HFFc6 (cell line): ENCODE data around the gene PARD3B. TPM values are rescaled to one million over a fixed set of nuclear protein-coding genes. Genes with fewer than 3 reads are reported as not detected.
A peak's percentile ranks its signal among the peaks of the same experiment; 100 is the strongest.

Experiments used
- DNase-seq: peaks from one replicate; pipeline ENCODE4 v3.0.0-alpha.2; 2018
- H3K27ac Mint-ChIP-seq: 2 replicates; pipeline ENCODE4 v1.8.0; 2020; ENCODE audit warnings: mild to moderate bottlenecking, mixed read lengths
- H3K27me3 Mint-ChIP-seq: 2 replicates; pipeline ENCODE4 v1.8.0; 2021; ENCODE audit warnings: mild to moderate bottlenecking, moderate library complexity, mixed read lengths; ENCODE audit not compliant: insufficient read depth
- H3K36me3 Mint-ChIP-seq: 2 replicates; pipeline ENCODE4 v1.8.0; 2021; ENCODE audit warnings: low read depth, mixed read lengths
- H3K4me1 Mint-ChIP-seq: 2 replicates; pipeline ENCODE4 v1.8.0; 2020; ENCODE audit warnings: low read depth, mixed read lengths
- H3K4me3 Mint-ChIP-seq: 2 replicates; pipeline ENCODE4 v1.8.0; 2020; ENCODE audit warnings: mild to moderate bottlenecking, moderate library complexity, mixed read lengths
- H3K9me3 Mint-ChIP-seq: 2 replicates; pipeline ENCODE4 v1.8.0; 2020; ENCODE audit warnings: mild to moderate bottlenecking, mixed read lengths
- CTCF ChIP-seq: fragments of 200-600 bp; sonication (generic); IDR thresholded peaks from 2 replicates; pipeline ENCODE4 v1.5.0; 2021; ENCODE audit warnings: antibody characterized with exemption, mild to moderate bottlenecking
- total RNA-seq, 6 experiments: library from RNA; stranded (reverse); fragmentation: NEBNext Ultra II Directional; extraction: Animal tissue kit (Norgen Biotek cat#: 25700); gene quantifications; 2 replicates in 1 of 6; 3 replicates in 5 of 6; pipeline ENCODE4 v1.2.3, GENCODE V29; 2021

The PARD3B gene
- total RNA-seq, 6 experiments from 2014 or later, result 14.0 to 22.4 (median 15.3) TPM

GRCh38 chr2:205646680-205647079 is 1101.4 kb downstream of the PARD3B start:
- DNase-seq, result no peak
- H3K27ac Mint-ChIP-seq, result no peak overlapping the region
- no peak for TF ChIP-seq CTCF
- H3K36me3 Mint-ChIP-seq, result no peaks in the 10 kb centered on the region
- H3K27me3 Mint-ChIP-seq, result peaks cover 3% of the 10 kb centered on the region
- H3K4me3 Mint-ChIP-seq, result no peak overlapping the region
- H3K9me3 Mint-ChIP-seq, result no peaks in the 10 kb centered on the region
- H3K4me1 Mint-ChIP-seq, result peaks cover 33% of the 10 kb centered on the region

GRCh38 chr2:205650450-205650849 is 1105.2 kb downstream of the PARD3B start:
- H3K9me3 Mint-ChIP-seq, result no peaks in the 10 kb centered on the region
- peak overlapping the region; percentile 43 for H3K4me3 Mint-ChIP-seq
- no peak for TF ChIP-seq CTCF
- peak; percentile 81 for DNase-seq
- no peaks in the 10 kb centered on the region for H3K36me3 Mint-ChIP-seq
- H3K4me1 Mint-ChIP-seq, result peaks cover 38% of the 10 kb centered on the region
- H3K27me3 Mint-ChIP-seq, result no peaks in the 10 kb centered on the region; the same call in none of the 2 replicates
- H3K27ac Mint-ChIP-seq, result peak overlapping the region; percentile 85

GRCh38 chr2:205650931-205651330 is 1105.7 kb downstream of the PARD3B start:
- no peaks in the 10 kb centered on the region for H3K36me3 Mint-ChIP-seq
- peaks cover 43% of the 10 kb centered on the region for H3K4me1 Mint-ChIP-seq
- H3K9me3 Mint-ChIP-seq, result no peaks in the 10 kb centered on the region
- DNase-seq, result no peak
- H3K27ac Mint-ChIP-seq, result peak overlapping the region; percentile 85
- TF ChIP-seq CTCF, result no peak
- peak overlapping the region; percentile 43; the same call in 1 of the 2 replicates for H3K4me3 Mint-ChIP-seq
- H3K27me3 Mint-ChIP-seq, result no peaks in the 10 kb centered on the region; the same call in none of the 2 replicates

- H3K4me1 Mint-ChIP-seq, result peaks cover 49% of the 10 kb centered on the region
- no peak for TF ChIP-seq CTCF
- no peak overlapping the region for H3K4me3 Mint-ChIP-seq
- H3K36me3 Mint-ChIP-seq, result no peaks in the 10 kb centered on the region
- H3K9me3 Mint-ChIP-seq, result no peaks in the 10 kb centered on the region
- no peak overlapping the region for H3K27ac Mint-ChIP-seq
- H3K27me3 Mint-ChIP-seq, result no peaks in the 10 kb centered on the region; the same call in none of the 2 replicates
- no peak for DNase-seq
Observed at GRCh38 chr2:205651719-205652118, 1106.4 kb downstream of the PARD3B start.

GRCh38 chr2:205654878-205655605 is 1109.8 kb downstream of the PARD3B start:
- Mint-ChIP-seq H3K27me3 (no peaks in the 10 kb centered on the region; the same call in none of the 2 replicates), H3K9me3 (no peaks in the 10 kb centered on the region), H3K4me3 (peak overlapping the region; percentile 16; the same call in 1 of the 2 replicates), H3K36me3 (no peaks in the 10 kb centered on the region), H3K4me1 (peaks cover 69% of the 10 kb centered on the region), H3K27ac (peak overlapping the region; percentile 74)
- no peak for TF ChIP-seq CTCF
- peak; percentile 84 for DNase-seq
